Measurements from ENCODE around the gene CELF6. TPM values are rescaled to one million over a fixed set of nuclear protein-coding genes. Genes with fewer than 3 reads are reported as not detected.

CELF6 gene
- total RNA-seq, 4 donors from 2014 or later = 0.70 to 1.5 (median 0.99) TPM

GRCh38 chr15:72344602-72345001 is 24.6 kb upstream of the CELF6 start:
- no peak for TF ChIP-seq EP300 (IDR thresholded peaks at IDR 0.05)
- no peak for TF ChIP-seq CTCF (IDR thresholded peaks at IDR 0.05)
- TF ChIP-seq POLR2AphosphoS5 (IDR thresholded peaks at IDR 0.05) = no peak
- no peak for TF ChIP-seq POLR2A (IDR thresholded peaks at IDR 0.05)
- Histone ChIP-seq H3K27me3 (no peaks in the 10 kb centered on the region), H3K9me3 (no peaks in the 10 kb centered on the region), H3K4me3 (no peak overlapping the region), H3K36me3 (peaks cover 69% of the 10 kb centered on the region), H3K4me1 (no peaks in the 10 kb centered on the region), H3K27ac (no peak overlapping the region)
- DNase-seq (ENCODE audit: low spot score in 2 of 2) = no peak
- 20% methylated on average over 1 of the region's 1 CpG for WGBS

- H3K9me3 ChIP-seq = no peaks in the 10 kb centered on the region
- no peak for DNase-seq (ENCODE audit: low spot score in 2 of 2)
- no peaks in the 10 kb centered on the region for H3K4me1 ChIP-seq
- 82% methylated on average over 11 of the region's 11 CpGs for WGBS
- H3K36me3 ChIP-seq = peaks cover 49% of the 10 kb centered on the region
- TF ChIP-seq EP300 (IDR thresholded peaks at IDR 0.05) = no peak
- no peak for TF ChIP-seq POLR2AphosphoS5 (IDR thresholded peaks at IDR 0.05)
- no peak for TF ChIP-seq CTCF (IDR thresholded peaks at IDR 0.05)
- no peak for TF ChIP-seq POLR2A (IDR thresholded peaks at IDR 0.05)
- H3K4me3 ChIP-seq = no peak overlapping the region
- no peaks in the 10 kb centered on the region for H3K27me3 ChIP-seq
- H3K27ac ChIP-seq = no peak overlapping the region
These were observed 22.4 kb upstream of the CELF6 start for GRCh38 chr15:72342385-72342784.

GRCh38 chr15:72341361-72341760 is 21.4 kb upstream of the CELF6 start:
- WGBS = 74% methylated on average over 6 of the region's 6 CpGs
- H3K4me3 ChIP-seq = no peak overlapping the region
- no peak for DNase-seq (ENCODE audit: low spot score in 2 of 2)
- H3K4me1 ChIP-seq = no peaks in the 10 kb centered on the region
- no peak for TF ChIP-seq POLR2A (IDR thresholded peaks at IDR 0.05)
- TF ChIP-seq EP300 (IDR thresholded peaks at IDR 0.05) = no peak
- TF ChIP-seq CTCF (IDR thresholded peaks at IDR 0.05) = no peak
- TF ChIP-seq POLR2AphosphoS5 (IDR thresholded peaks at IDR 0.05) = no peak
- H3K9me3 ChIP-seq = no peaks in the 10 kb centered on the region
- no peak overlapping the region for H3K27ac ChIP-seq
- H3K27me3 ChIP-seq = no peaks in the 10 kb centered on the region
- H3K36me3 ChIP-seq = peaks cover 39% of the 10 kb centered on the region

- no peaks in the 10 kb centered on the region for H3K9me3 ChIP-seq
- H3K4me3 ChIP-seq = no peak overlapping the region
- no peak for DNase-seq (ENCODE audit: low spot score in 2 of 2)
- no peaks in the 10 kb centered on the region for H3K27me3 ChIP-seq
- H3K4me1 ChIP-seq = no peaks in the 10 kb centered on the region
- 100% methylated on average over 1 of the region's 1 CpG for WGBS
- no peak for TF ChIP-seq EP300 (IDR thresholded peaks at IDR 0.05)
- peak overlapping the region; percentile 15 for H3K27ac ChIP-seq
- H3K36me3 ChIP-seq = peaks cover 29% of the 10 kb centered on the region
These were observed 20.4 kb upstream of the CELF6 start for GRCh38 chr15:72340366-72340765.

GRCh38 chr15:72339777-72340177 is 19.8 kb upstream of the CELF6 start:
- DNase-seq (ENCODE audit: low spot score in 2 of 2) = no peak
- WGBS = 35% methylated on average over 3 of the region's 3 CpGs
- Histone ChIP-seq H3K27ac (peak overlapping the region; percentile 15), H3K27me3 (no peaks in the 10 kb centered on the region), H3K36me3 (peaks cover 26% of the 10 kb centered on the region), H3K4me1 (no peaks in the 10 kb centered on the region), H3K9me3 (no peaks in the 10 kb centered on the region), H3K4me3 (no peak overlapping the region)
- no peak for TF ChIP-seq EP300 (IDR thresholded peaks at IDR 0.05)
- no peak for TF ChIP-seq POLR2AphosphoS5 (IDR thresholded peaks at IDR 0.05)
- no peak for TF ChIP-seq POLR2A (IDR thresholded peaks at IDR 0.05)
- TF ChIP-seq CTCF (IDR thresholded peaks at IDR 0.05) = no peak

Measured in suprapubic skin (tissue), 4 donors.